H7 (cell line): Measurements from ENCODE around the gene RBM4. TPM values are rescaled to one million over a fixed set of nuclear protein-coding genes. Genes with fewer than 3 reads are reported as not detected.
A peak's percentile ranks its signal among the peaks of the same experiment; 100 is the strongest.

Experiments used
- DNase-seq: peaks from one replicate; pipeline ENCODE4 v3.0.0; 2012
- H3K27me3 ChIP-seq: 2 replicates; pipeline ENCODE4 v1.6.0; 2011; ENCODE audit warnings: mild to moderate bottlenecking, low read length; ENCODE audit not compliant: control insufficient read depth, insufficient read depth
- H3K36me3 ChIP-seq: replicated peaks from 2 replicates; pipeline ENCODE4 v1.5.1; 2011; ENCODE audit warnings: low read length; ENCODE audit not compliant: control insufficient read depth, insufficient read depth
- H3K4me3 ChIP-seq: 2 replicates; pipeline ENCODE4 v1.5.1; 2011; ENCODE audit warnings: low read depth, mild to moderate bottlenecking, control low read depth, low read length, moderate library complexity; ENCODE audit not compliant: insufficient read depth
- total RNA-seq: library from RNA; depleted of rRNA; stranded (reverse); fragments of >200 nt; shearing (Covaris generic); gene quantifications from 2 replicates; pipeline ENCODE4 v1.2.3, GENCODE V29; 2014

RBM4 gene
- total RNA-seq, 1 experiment from 2014 or later, result 120 TPM

DNA sequence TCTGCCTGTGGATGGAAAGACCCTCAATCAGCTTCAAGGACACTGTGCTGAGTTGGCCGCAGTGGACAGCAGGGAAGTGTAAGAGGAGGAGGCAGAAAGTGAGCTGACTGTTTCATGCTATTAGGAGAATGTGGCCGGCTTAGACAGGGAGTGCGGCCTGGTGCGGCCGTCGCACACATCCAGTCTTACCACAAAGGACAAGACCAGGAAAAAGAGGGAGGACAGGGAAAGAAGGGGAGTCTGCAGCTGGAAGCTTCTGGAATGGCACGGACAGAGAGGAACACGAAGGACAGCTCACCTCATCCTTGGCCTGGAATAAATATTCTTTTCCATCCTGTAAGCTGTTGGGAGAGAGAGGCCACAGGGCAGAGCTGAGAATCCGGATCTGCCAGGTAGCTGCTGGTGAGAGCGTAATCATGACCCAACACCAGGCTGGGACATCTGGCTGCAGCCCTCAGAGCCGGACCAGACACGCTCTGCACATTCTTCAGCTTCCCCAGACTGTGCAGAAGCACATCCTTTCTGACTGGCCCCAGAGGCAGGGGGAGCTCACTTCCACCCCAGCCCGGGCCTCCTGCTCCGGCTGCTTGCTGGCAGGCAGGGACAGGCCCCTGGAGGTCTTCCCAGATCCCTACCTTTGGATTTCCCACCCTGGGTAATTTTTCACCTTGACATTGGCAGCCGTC, 47.7 kb downstream of the RBM4 start:
- peak; percentile 42 for DNase-seq
- H3K4me3 ChIP-seq, result no peak overlapping the region
- H3K27me3 ChIP-seq, result no peaks in the 10 kb centered on the region
- peaks cover 1% of the 10 kb centered on the region for H3K36me3 ChIP-seq

DNA sequence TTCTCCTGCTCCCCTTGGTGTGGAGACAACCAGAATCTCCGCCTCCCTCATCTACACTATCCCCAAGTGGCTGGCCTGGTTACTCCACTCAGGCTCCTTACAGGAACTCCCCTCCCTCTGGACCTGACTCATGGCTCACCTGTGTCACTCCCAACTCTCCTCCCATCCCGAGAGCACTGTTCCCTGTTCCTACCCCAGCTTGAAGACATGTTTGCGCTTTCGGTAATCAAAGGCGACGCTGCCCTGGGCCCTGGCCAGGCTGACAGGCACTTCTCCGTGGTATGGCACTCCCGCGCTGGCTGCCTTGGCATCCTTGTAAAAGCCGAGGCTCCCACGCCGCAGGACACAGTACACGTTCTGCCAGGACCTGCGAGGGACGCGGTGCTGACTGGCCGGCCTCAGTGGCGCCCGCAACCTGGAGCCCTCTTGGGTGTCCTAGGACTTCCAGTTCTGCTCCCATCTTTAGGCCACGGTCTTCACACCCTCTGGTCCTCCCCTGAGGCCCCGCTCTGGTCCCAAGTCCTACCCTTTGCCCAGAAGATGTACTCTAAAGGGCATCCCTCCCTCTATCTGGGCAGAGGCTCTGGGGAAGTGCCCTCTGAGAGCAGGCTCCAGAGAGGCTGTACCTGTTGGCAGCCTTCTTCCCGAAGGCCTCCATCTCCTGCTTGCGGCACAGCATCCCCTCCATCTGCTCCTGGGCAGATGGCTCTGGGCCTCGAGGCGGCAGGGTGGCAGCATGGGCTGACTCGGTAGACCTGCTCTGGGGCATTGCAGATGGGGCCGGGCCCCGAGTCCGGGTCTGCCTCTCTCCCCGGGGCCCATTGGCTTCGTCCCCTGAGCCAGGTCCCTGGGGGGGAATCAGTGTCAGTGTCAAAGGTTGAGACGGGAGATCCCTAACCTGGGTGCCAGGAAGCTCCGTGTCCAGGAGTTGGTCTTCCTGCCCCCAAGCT, 48.6 kb downstream of the RBM4 start:
- Histone ChIP-seq H3K4me3 (no peak overlapping the region), H3K27me3 (no peaks in the 10 kb centered on the region), H3K36me3 (peaks cover 1% of the 10 kb centered on the region)
- DNase-seq, result peak; percentile 41

DNA sequence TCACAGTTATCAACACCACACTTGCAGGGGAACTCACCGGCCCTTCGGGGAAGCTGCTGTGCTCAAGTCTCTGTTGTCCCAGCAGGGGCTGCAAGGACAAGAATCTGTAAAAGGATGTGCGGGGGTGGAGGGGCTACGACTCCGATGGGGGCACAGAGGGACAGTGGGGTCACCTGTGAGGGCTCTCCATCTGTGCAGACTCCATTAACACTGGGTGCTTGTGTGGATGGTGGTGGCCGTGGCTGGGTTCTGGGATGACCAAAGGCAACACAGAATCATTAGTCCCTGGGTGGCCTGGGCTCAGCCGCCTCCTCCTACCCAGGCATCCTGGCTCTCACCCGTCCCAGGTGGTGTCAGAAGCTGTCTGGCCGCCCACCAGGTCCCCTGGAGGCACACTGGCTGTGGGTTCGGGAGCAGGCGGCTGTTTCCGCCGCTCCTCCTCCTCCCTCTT, 49.4 kb downstream of the RBM4 start:
- no peaks in the 10 kb centered on the region for H3K27me3 ChIP-seq
- DNase-seq, result peak; percentile 38
- H3K36me3 ChIP-seq, result peaks cover 2% of the 10 kb centered on the region
- no peak overlapping the region for H3K4me3 ChIP-seq

DNA sequence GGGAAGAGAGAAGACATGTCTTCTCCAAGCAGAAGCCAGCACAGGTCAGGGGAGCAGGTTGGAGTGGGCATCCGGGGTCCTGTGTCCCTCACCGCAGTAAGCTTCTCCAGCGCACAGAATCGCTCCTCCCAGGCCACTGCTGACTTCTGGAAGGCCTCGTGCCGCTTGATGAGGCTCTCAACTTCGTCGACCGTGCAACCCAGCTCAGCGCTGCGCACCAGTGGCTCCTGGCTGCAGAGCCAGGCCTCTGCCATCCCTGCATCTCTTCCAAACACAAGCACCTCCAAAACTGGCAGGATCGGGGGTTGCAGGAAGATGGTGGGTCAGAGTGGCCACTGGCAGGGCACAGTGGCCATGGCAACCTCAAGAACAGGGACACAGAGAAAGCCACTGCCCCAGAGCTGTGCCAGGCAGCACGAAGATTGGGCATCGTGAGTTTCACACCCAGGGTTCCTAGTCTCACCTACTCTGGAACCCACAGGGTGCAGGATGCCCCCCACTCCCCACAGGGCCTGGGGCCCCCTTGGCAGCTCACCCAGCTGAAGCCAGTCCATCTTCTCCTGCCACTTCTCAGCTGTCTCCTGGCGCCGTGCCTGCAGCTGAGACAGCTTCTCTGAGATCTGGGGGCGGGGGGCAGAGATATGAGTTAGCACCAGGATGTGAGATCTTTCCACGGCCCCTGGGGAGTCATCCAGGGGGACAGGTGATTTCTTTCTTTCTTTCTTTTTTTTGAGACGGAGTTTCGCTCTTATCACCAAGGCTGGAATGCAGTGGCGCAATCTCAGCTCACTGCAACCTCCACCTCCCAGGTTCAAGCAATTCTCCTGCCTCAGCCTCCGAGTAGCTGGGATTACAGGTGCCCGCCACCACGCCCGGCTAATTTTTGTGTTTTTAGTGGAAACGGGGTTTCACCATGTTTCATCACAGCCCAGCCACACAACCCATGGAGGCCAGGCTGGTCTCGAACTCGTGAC, 50.3 kb downstream of the RBM4 start:
- peak; percentile 20 for DNase-seq
- Histone ChIP-seq H3K4me3 (no peak overlapping the region), H3K27me3 (no peaks in the 10 kb centered on the region), H3K36me3 (peaks cover 3% of the 10 kb centered on the region)

DNA sequence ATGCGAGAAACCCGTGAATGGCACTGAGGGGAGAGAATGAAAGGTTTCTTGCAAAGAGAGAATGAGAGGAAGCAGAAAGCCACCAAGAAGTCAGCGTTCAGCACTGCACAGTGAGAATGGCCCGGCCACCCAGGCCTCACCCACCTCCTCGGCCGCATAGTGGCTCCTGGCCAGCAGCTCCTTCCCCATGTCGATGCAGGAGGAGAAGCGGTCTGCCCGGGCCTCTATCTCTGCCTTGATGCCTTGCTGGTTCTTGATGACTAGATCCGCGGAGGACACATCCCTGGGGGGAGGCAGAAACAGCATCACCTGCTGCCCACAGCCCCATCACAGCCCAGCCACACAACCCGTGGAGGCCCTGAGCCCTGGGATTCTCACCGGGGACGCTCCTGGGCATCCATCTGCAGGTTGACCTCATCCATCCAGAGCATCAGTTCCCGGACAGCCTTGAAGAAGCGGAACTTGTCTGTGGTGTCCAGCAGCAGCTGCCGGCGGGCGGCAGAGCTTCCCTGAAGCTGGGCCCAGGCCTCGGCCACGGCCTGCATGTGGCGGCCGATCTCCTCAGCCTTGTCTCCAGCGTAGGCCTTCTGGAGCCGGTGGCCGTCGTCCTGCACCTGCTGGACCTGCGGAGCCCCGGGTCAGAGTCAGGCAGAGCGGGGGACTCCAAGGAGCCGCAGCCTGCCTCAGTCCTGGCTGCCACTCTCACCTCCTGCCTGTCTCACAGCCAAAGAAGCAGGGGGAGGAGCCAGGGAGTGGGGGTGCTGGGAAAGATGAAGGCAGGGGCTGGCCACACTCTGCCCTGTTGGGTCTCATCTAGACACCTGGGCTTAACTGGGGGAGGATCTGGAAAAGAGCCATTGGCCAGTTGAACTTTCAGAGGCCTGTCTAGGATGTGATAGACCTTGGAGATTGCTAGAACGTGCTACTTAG, 51.4 kb downstream of the RBM4 start:
- DNase-seq, result peak; percentile 49
- Histone ChIP-seq H3K4me3 (no peak overlapping the region), H3K36me3 (peaks cover 3% of the 10 kb centered on the region), H3K27me3 (no peaks in the 10 kb centered on the region)

DNA sequence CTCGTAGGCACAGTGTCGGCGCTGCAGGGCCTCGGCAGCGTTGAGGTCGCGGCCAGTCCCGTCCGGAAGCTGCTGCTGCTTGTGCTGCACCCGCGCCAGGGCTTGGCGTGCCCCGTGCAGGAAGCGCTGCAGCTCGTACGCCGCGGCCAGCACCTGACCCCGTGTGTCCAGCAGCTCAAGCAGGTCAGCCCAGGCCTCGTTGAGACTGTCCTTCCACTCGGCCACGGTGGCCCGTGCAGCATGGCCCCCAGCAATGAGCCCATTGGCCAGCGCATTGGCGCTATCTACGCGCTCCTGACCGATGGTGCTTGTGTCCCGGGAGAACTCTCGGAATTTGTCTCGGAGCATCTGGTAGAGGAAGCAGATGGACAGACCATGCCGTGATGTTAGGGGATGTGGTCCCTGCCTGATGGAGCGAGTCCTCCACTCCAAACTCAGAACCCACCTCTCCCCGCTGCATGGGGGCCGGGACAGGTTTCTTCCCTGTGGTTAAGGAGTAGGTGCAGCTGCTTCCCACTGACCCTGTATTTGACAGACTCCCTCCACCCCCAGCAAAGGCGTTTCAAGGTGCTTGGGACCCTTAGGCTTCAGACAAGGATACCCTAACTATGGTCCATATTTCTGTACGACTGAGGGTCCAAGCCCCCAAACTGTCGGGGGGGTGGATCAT, 52.9 kb downstream of the RBM4 start:
- Histone ChIP-seq H3K27me3 (no peaks in the 10 kb centered on the region), H3K36me3 (peaks cover 3% of the 10 kb centered on the region)
- peak; percentile 30 for DNase-seq

DNA sequence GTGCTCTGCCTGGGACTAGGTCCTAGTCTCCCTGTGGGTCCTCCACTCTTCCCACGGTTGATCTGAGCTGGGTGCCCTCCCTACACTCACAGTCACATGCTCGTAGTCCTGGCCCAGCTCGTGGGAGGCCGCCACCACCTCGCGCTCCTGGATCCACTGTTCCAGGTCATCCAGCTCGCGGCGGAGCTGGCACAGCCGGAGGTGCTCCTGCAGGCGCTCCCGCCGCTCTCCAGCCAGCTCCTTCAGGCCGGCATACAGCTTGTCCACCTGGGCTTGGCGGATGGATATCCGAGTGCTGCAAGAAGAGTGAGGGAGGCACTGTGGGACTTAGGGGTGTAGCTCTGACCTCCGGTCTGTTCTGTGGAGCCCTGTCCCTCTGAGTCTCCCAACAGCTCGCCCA, 53.9 kb downstream of the RBM4 start:
- no peak overlapping the region for H3K4me3 ChIP-seq
- H3K36me3 ChIP-seq, result peaks cover 4% of the 10 kb centered on the region
- DNase-seq, result peak; percentile 30
- no peaks in the 10 kb centered on the region for H3K27me3 ChIP-seq

More for the DNA sequence above, 52.9 kb downstream of the RBM4 start:
- no peak overlapping the region for H3K4me3 ChIP-seq

DNA sequence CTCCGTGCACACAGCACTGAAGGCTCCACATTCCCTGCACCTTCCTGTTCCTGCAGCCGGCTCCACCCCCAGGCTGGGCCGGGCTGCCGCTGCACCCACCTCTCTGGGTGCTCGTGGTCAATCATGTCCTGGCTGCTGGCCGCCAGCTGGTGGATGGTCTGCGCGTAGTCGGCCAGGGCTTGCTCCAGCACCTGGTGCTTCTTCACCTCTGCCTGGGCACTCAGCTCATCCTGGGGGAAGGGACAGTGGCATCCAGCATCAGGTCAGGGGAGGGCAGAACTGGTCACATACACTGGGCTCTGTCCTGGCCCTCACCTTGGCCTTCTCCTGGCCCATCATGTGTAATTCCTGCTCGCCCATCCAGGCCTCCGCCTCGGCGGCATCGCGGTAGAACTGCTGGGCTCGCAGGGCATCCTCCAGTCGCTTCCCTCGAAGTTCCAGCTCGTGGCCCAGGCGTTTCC, 54.4 kb downstream of the RBM4 start:
- Histone ChIP-seq H3K27me3 (no peaks in the 10 kb centered on the region), H3K4me3 (no peak overlapping the region), H3K36me3 (peaks cover 5% of the 10 kb centered on the region)
- peak; percentile 29 for DNase-seq

DNA sequence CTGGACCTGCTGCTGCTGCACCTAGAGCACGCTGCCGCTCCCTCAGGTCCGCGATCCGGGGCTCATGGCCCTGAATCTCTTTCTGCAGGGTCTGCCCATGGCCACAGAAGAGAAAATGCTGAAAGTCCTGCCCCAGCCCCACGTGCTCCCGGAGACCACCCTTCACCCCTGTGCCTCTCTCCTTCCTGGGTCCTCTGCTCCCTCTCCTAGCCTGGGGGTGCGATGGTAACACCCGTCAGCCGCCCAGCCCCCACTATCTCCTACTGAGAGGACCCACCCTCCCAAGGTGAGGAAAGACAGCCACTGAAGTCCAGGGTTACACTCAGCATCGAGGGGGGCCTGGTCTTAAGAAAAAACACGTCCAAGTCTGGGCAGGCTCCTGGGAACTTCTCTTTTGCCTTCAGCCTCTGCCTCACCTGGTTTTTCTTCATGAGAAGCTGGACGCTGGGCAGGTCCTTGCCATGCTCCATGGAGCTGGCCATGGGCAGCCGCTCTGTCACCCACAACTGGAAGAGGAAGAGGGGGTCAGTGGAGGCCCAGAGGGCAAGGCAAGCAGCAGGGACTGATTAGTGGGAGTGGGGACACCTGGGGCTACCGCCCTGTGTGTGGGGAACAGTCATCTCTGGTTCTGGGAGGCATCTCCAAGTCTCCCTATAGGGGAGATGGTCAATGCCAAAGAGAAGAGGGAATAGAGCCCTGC, 55.0 kb downstream of the RBM4 start:
- Histone ChIP-seq H3K4me3 (no peak overlapping the region), H3K36me3 (peaks cover 5% of the 10 kb centered on the region), H3K27me3 (no peaks in the 10 kb centered on the region)
- peak; percentile 33 for DNase-seq

DNA sequence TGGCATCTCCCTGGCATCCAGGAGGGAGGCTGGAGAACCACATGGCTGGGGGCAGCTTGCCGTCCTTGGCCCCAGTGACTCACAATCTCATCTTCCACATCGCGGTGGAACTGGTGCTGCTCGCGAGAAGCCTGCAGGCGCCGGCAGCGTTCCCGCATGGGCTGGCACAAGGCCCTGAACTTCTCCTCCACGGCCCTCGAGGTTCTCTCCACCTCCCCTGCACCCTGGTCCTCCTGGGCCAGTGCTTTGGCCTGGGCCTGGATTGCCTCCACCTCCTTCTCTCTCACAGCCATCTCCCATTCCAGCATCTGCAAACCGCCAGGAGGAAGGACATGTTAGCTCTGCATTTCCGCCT, 55.5 kb downstream of the RBM4 start:
- H3K36me3 ChIP-seq, result peaks cover 8% of the 10 kb centered on the region

DNA sequence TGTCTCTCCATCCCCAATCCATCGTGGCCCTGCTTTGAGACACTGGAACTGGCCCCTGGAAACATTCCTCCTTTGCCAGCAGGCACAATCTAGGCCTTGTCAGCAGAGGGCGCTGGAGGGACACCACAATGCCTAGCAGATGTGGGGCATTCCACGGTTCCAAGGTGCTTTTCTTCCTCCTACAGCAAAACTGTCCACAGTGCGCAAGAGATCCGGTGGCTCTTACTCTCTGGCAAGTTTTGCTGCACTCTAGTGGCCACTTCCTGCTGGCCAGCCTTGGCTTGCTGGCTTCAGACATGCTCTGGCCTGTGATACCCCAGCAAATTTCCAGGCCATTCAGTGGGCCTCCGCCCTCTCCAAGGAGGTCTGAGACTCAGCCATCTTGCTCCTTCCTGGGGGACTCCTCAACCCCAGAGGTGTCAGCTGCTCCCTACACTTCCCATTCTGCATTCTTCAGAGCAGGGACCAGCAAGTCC, 56.3 kb downstream of the RBM4 start:
- Histone ChIP-seq H3K27me3 (no peaks in the 10 kb centered on the region), H3K36me3 (peaks cover 9% of the 10 kb centered on the region), H3K4me3 (no peak overlapping the region)
- DNase-seq, result peak; percentile 95

More for the DNA sequence above, 55.5 kb downstream of the RBM4 start:
- Histone ChIP-seq H3K4me3 (no peak overlapping the region), H3K27me3 (no peaks in the 10 kb centered on the region)
- DNase-seq, result no peak
